Neural cell (in vitro differentiated cells): ENCODE results near the gene TPSG1. TPM values are rescaled to one million over a fixed set of nuclear protein-coding genes. Genes with fewer than 3 reads are reported as not detected.

Experiments used
- H2AFZ ChIP-seq: fragments of 200-600, 300-800 bp; sonication (generic), shearing (Covaris generic); 2 replicates; pipeline ENCODE4 v1.6.0; 2014; ENCODE audit warnings: low read depth, mild to moderate bottlenecking, antibody characterized with exemption, low read length, moderate library complexity
- H3F3A ChIP-seq: fragments of 200-600 bp; shearing (Covaris generic); 2 replicates; pipeline ENCODE4 v1.6.1; 2016; ENCODE audit warnings: mild to moderate bottlenecking, moderate library complexity, mixed read lengths, antibody characterized with exemption, low read length; ENCODE audit not compliant: insufficient read depth, poor library complexity, severe bottlenecking
- H3K27ac ChIP-seq: fragments of 200-600, 300-800 bp; sonication (generic), shearing (Covaris generic); 2 replicates; pipeline ENCODE4 v1.5.1; 2014; ENCODE audit warnings: mild to moderate bottlenecking, low read length, moderate library complexity
- H3K27me3 ChIP-seq: fragments of 300-800, 200-600 bp; sonication (generic), shearing (Covaris generic); 2 replicates; pipeline ENCODE4 v1.6.0; 2014; ENCODE audit warnings: mild to moderate bottlenecking, low read depth, low read length, moderate library complexity; ENCODE audit not compliant: insufficient read depth
- H3K36me3 ChIP-seq: fragments of 300-800, 200-600 bp; sonication (generic), shearing (Covaris generic); 2 replicates; pipeline ENCODE4 v1.5.1; 2014; ENCODE audit warnings: mild to moderate bottlenecking, antibody characterized with exemption, low read length, moderate library complexity; ENCODE audit not compliant: insufficient read depth
- H3K4me2 ChIP-seq: fragments of 300-800, 200-600 bp; sonication (generic), shearing (Covaris generic); 2 replicates; pipeline ENCODE4 v1.6.0; 2014; ENCODE audit warnings: mild to moderate bottlenecking, low read length
- H3K4me3 ChIP-seq: fragments of 300-800, 200-600 bp; sonication (generic), shearing (Covaris generic); 2 replicates; pipeline ENCODE4 v1.5.1; 2014; ENCODE audit warnings: mild to moderate bottlenecking, low read length, moderate library complexity
- H3K79me2 ChIP-seq: fragments of 200-600 bp; shearing (Covaris generic); replicated peaks from 2 replicates; pipeline ENCODE4 v1.6.0; 2014; ENCODE audit warnings: mild to moderate bottlenecking, low read length, moderate library complexity; ENCODE audit not compliant: insufficient read depth
- H3K9ac ChIP-seq: fragments of 300-800, 200-600 bp; sonication (generic), shearing (Covaris generic); 2 replicates; pipeline ENCODE4 v1.6.1; 2016; ENCODE audit warnings: mild to moderate bottlenecking, low read length, mixed read lengths
- H3K9me2 ChIP-seq: fragments of 200-600 bp; shearing (Covaris generic); 2 replicates; pipeline ENCODE4 v1.6.1; 2016; ENCODE audit warnings: mild to moderate bottlenecking, low read length, mixed read lengths; ENCODE audit not compliant: insufficient read depth
- H3K9me3 ChIP-seq: fragments of 200-600, 300-800 bp; sonication (generic), shearing (Covaris generic); 2 replicates; pipeline ENCODE4 v1.6.1; 2016; ENCODE audit warnings: mild to moderate bottlenecking, mixed run types, low read length, moderate library complexity, mixed read lengths
- H4K20me1 ChIP-seq: fragments of 200-600 bp; shearing (Covaris generic); 2 replicates; pipeline ENCODE4 v1.6.1; 2016; ENCODE audit warnings: mild to moderate bottlenecking, mixed run types; ENCODE audit not compliant: insufficient read depth
- EP300 ChIP-seq: fragments of 450-650 bp; conservative IDR thresholded peaks from 2 replicates; pipeline ENCODE4 v1.6.1; 2014; ENCODE audit warnings: antibody characterized with exemption, mild to moderate bottlenecking, moderate library complexity; ENCODE audit not compliant: poor library complexity, severe bottlenecking
- EZH2 ChIP-seq: fragments of 200-600, 300-800 bp; shearing (Covaris generic), sonication (generic); IDR thresholded peaks from 2 replicates; pipeline ENCODE4 v1.6.1; 2014; ENCODE audit warnings: antibody characterized with exemption, low read length, borderline replicate concordance, mild to moderate bottlenecking; ENCODE audit not compliant: insufficient read depth, poor library complexity, severe bottlenecking
- MXI1 ChIP-seq: fragments of 450-650 bp; conservative IDR thresholded peaks from 2 replicates; pipeline ENCODE4 v1.6.1; 2014; ENCODE audit warnings: antibody characterized with exemption, mild to moderate bottlenecking; ENCODE audit not compliant: poor library complexity, severe bottlenecking
- POLR2AphosphoS5 ChIP-seq: IDR thresholded peaks from 2 replicates; pipeline ENCODE4 v1.6.1; 2012
- RAD21 ChIP-seq: fragments of 450-650 bp; conservative IDR thresholded peaks from 2 replicates; pipeline ENCODE4 v1.6.1; 2014; ENCODE audit warnings: antibody characterized with exemption, mild to moderate bottlenecking, moderate library complexity
- SMC3 ChIP-seq: fragments of 450-650 bp; conservative IDR thresholded peaks from 2 replicates; pipeline ENCODE4 v1.6.1; 2014; ENCODE audit warnings: antibody characterized with exemption, mild to moderate bottlenecking, moderate library complexity; ENCODE audit not compliant: poor library complexity
- TAF1 ChIP-seq: IDR thresholded peaks from 2 replicates; pipeline ENCODE4 v1.6.1; 2012; ENCODE audit warnings: low read depth
- polyA plus RNA-seq: library from polyadenylated mRNA; depleted of rRNA; stranded (reverse); fragments of >200 nt; gene quantifications from 2 replicates; pipeline ENCODE4 v1.2.3, GENCODE V29; 2014
- TF ChIP-seq, protein P1 (sequence below): fragments of 450-650 bp; IDR thresholded peaks from 2 replicates; pipeline ENCODE4 v1.5.1; 2014; ENCODE audit warnings: antibody characterized with exemption, mild to moderate bottlenecking, moderate library complexity; ENCODE audit not compliant: poor library complexity, severe bottlenecking
- TF ChIP-seq, protein P2 (sequence below): IDR thresholded peaks from 2 replicates; pipeline ENCODE4 v1.6.1; 2012; ENCODE audit warnings: borderline replicate concordance

The TPSG1 gene
- polyA plus RNA-seq, 1 donor from 2014 or later = not detected

GRCh38 chr16:1263591-1264344 lies 38.7 kb upstream of the TPSG1 start:
- Histone ChIP-seq H4K20me1 (no peaks in the 10 kb centered on the region), H3K36me3 (no peaks in the 10 kb centered on the region), H3F3A (no peaks in the 10 kb centered on the region), H3K9ac (no peak overlapping the region), H2AFZ (no peak overlapping the region), H3K27me3 (peaks cover 14% of the 10 kb centered on the region), H3K79me2 (no peaks in the 10 kb centered on the region), H3K9me2 (no peaks in the 10 kb centered on the region), H3K27ac (no peak overlapping the region), H3K4me3 (no peak overlapping the region), H3K9me3 (no peaks in the 10 kb centered on the region), H3K4me2 (no peak overlapping the region)
- TF ChIP-seq TAF1 = no peak
- TF ChIP-seq RAD21 = no peak
- TF ChIP-seq SMC3 = no peak
- TF ChIP-seq POLR2AphosphoS5 = no peak
- TF ChIP-seq, protein P1, sequence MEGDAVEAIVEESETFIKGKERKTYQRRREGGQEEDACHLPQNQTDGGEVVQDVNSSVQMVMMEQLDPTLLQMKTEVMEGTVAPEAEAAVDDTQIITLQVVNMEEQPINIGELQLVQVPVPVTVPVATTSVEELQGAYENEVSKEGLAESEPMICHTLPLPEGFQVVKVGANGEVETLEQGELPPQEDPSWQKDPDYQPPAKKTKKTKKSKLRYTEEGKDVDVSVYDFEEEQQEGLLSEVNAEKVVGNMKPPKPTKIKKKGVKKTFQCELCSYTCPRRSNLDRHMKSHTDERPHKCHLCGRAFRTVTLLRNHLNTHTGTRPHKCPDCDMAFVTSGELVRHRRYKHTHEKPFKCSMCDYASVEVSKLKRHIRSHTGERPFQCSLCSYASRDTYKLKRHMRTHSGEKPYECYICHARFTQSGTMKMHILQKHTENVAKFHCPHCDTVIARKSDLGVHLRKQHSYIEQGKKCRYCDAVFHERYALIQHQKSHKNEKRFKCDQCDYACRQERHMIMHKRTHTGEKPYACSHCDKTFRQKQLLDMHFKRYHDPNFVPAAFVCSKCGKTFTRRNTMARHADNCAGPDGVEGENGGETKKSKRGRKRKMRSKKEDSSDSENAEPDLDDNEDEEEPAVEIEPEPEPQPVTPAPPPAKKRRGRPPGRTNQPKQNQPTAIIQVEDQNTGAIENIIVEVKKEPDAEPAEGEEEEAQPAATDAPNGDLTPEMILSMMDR = no peak

DNA sequence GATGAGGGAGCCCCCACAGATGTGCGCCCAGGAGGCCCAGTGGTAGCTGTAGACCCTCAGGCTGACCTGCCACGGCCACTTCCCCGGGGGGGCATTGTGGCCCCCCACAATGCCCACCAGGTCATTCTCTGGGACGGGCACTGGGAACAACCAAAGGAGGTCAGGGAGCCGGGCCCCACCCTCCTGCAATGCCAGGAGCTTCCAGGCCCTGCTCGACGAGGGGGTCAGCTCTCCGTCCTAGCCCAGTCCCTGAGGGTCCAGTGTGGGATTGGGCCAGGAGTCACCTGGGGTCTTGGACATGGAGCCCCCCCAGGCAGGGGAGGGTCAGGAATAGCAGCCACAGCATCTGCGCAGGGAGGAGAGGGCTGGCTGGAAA lies 37.8 kb upstream of the TPSG1 start:
- Histone ChIP-seq H3K27me3 (peaks cover 15% of the 10 kb centered on the region), H4K20me1 (no peaks in the 10 kb centered on the region), H3K36me3 (no peaks in the 10 kb centered on the region)

More for the DNA sequence above, 37.8 kb upstream of the TPSG1 start:
- no peak overlapping the region for H3K4me3 ChIP-seq
- H3K79me2 ChIP-seq = no peaks in the 10 kb centered on the region
- H3K9me3 ChIP-seq = no peaks in the 10 kb centered on the region
- no peak overlapping the region for H3K9ac ChIP-seq
- H3K4me2 ChIP-seq = no peak overlapping the region
- H3K9me2 ChIP-seq = no peaks in the 10 kb centered on the region
- no peak overlapping the region for H2AFZ ChIP-seq
- H3F3A ChIP-seq = no peaks in the 10 kb centered on the region
- no peak overlapping the region for H3K27ac ChIP-seq
- TF ChIP-seq RAD21 (no peak), TAF1 (no peak), POLR2AphosphoS5 (no peak), EZH2 (no peak), EP300 (no peak), SMC3 (no peak), MXI1 (no peak)
- TF ChIP-seq, protein P2, sequence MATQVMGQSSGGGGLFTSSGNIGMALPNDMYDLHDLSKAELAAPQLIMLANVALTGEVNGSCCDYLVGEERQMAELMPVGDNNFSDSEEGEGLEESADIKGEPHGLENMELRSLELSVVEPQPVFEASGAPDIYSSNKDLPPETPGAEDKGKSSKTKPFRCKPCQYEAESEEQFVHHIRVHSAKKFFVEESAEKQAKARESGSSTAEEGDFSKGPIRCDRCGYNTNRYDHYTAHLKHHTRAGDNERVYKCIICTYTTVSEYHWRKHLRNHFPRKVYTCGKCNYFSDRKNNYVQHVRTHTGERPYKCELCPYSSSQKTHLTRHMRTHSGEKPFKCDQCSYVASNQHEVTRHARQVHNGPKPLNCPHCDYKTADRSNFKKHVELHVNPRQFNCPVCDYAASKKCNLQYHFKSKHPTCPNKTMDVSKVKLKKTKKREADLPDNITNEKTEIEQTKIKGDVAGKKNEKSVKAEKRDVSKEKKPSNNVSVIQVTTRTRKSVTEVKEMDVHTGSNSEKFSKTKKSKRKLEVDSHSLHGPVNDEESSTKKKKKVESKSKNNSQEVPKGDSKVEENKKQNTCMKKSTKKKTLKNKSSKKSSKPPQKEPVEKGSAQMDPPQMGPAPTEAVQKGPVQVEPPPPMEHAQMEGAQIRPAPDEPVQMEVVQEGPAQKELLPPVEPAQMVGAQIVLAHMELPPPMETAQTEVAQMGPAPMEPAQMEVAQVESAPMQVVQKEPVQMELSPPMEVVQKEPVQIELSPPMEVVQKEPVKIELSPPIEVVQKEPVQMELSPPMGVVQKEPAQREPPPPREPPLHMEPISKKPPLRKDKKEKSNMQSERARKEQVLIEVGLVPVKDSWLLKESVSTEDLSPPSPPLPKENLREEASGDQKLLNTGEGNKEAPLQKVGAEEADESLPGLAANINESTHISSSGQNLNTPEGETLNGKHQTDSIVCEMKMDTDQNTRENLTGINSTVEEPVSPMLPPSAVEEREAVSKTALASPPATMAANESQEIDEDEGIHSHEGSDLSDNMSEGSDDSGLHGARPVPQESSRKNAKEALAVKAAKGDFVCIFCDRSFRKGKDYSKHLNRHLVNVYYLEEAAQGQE = no peak
- TF ChIP-seq, protein P1 = no peak
